ENCODE data around the gene KRTAP9-6. TPM values are rescaled to one million over a fixed set of nuclear protein-coding genes. Genes with fewer than 3 reads are reported as not detected.
"Not testable (repeated sequence)": the region's sequence is repeated elsewhere in the genome, so short reads cannot be mapped to it uniquely, and the experiment has no call there.

KRTAP9-6 gene
- total RNA-seq, 1 experiment from 2014 or later, result not detected

GRCh38 chr17:41231731-41232130, 33.4 kb upstream of the KRTAP9-6 start:
- Histone ChIP-seq H3K36me3 (ENCODE audit: low read depth, low read length) (no peaks in the 10 kb centered on the region), H3K4me3 (ENCODE audit: low read length) (no peak overlapping the region), H2AFZ (ENCODE audit: low read length) (no peak overlapping the region), H3F3A (ENCODE audit: low read length, unreplicated experiment) (no peaks in the 10 kb centered on the region), H3K79me2 (ENCODE audit: low read length) (no peaks in the 10 kb centered on the region), H4K20me1 (ENCODE audit: low read length) (no peaks in the 10 kb centered on the region), H3K9ac (ENCODE audit: low read length) (no peak overlapping the region), H3K4me1 (ENCODE audit: insufficient read depth, low read length) (no peaks in the 10 kb centered on the region), H3K9me3 (ENCODE audit: low read length) (no peaks in the 10 kb centered on the region), H3K4me2 (ENCODE audit: low read length) (no peak overlapping the region), H3K27ac (ENCODE audit: low read length) (no peak overlapping the region), H3K27me3 (ENCODE audit: low read length) (no peaks in the 10 kb centered on the region), H3K9me2 (replicated peaks; ENCODE audit: low read length) (no peaks in the 10 kb centered on the region)
- no peak for ATAC-seq
- DNase-seq, result no peak
- BruUV-seq (replicated peaks), result no TSS peak
- intact Hi-C loops (cut with micrococcal nuclease), result no loop called here
- CTCF ChIA-PET, result no interaction called here
- POLR2A ChIA-PET (ENCODE audit: unreplicated experiment), result no interaction called here
- TF ChIP-seq CTCF (conservative IDR thresholded peaks at IDR 0.05; ENCODE audit: low read depth, low read length), result no peak
- no peak for TF ChIP-seq EZH2phosphoT487 (IDR thresholded peaks at IDR 0.05; ENCODE audit: borderline replicate concordance, low read length)
- TF ChIP-seq EZH2 (IDR thresholded peaks at IDR 0.05; ENCODE audit: low read length, unreplicated experiment), result no peak

- H3K36me3 ChIP-seq (ENCODE audit: low read depth, low read length); CTCF ChIA-PET; H3K9me2 ChIP-seq (replicated peaks; ENCODE audit: low read length); H3K4me2 ChIP-seq (ENCODE audit: low read length); H3K27ac ChIP-seq (ENCODE audit: low read length); H3K27me3 ChIP-seq (ENCODE audit: low read length); POLR2A ChIA-PET (ENCODE audit: unreplicated experiment); H4K20me1 ChIP-seq (ENCODE audit: low read length); H3F3A ChIP-seq (ENCODE audit: low read length, unreplicated experiment); H3K4me3 ChIP-seq (ENCODE audit: low read length); H2AFZ ChIP-seq (ENCODE audit: low read length); DNase-seq; H3K79me2 ChIP-seq (ENCODE audit: low read length); ATAC-seq; H3K9me3 ChIP-seq (ENCODE audit: low read length); BruUV-seq (replicated peaks); H3K9ac ChIP-seq (ENCODE audit: low read length); intact Hi-C loops (cut with micrococcal nuclease); H3K4me1 ChIP-seq (ENCODE audit: insufficient read depth, low read length): not testable (repeated sequence)
These were observed 32.6 kb upstream of the KRTAP9-6 start, which contains the start of gene KRTAP9-3 for GRCh38 chr17:41232399-41233105. KRTAP9-3 (plus strand) TSS chr17:41232449; CDS start chr17:41232502, 53 bp downstream.

GRCh38 chr17:41237116-41237515, 28.1 kb upstream of the KRTAP9-6 start:
- H3K36me3 ChIP-seq (ENCODE audit: low read depth, low read length); H3K9me2 ChIP-seq (replicated peaks; ENCODE audit: low read length); H3K27ac ChIP-seq (ENCODE audit: low read length); H3K79me2 ChIP-seq (ENCODE audit: low read length); H4K20me1 ChIP-seq (ENCODE audit: low read length); intact Hi-C loops (cut with micrococcal nuclease); H3K9ac ChIP-seq (ENCODE audit: low read length); H3K4me3 ChIP-seq (ENCODE audit: low read length); H3K9me3 ChIP-seq (ENCODE audit: low read length); ATAC-seq; H3F3A ChIP-seq (ENCODE audit: low read length, unreplicated experiment); DNase-seq; POLR2A ChIA-PET (ENCODE audit: unreplicated experiment); H3K4me2 ChIP-seq (ENCODE audit: low read length); CTCF ChIA-PET; H3K27me3 ChIP-seq (ENCODE audit: low read length); H3K4me1 ChIP-seq (ENCODE audit: insufficient read depth, low read length); BruUV-seq (replicated peaks); H2AFZ ChIP-seq (ENCODE audit: low read length): not testable (repeated sequence)

- BruUV-seq (replicated peaks); intact Hi-C loops (cut with micrococcal nuclease); POLR2A ChIA-PET (ENCODE audit: unreplicated experiment); H3K4me2 ChIP-seq (ENCODE audit: low read length); H3F3A ChIP-seq (ENCODE audit: low read length, unreplicated experiment); H3K79me2 ChIP-seq (ENCODE audit: low read length); CTCF ChIA-PET; H2AFZ ChIP-seq (ENCODE audit: low read length); H4K20me1 ChIP-seq (ENCODE audit: low read length); H3K9me2 ChIP-seq (replicated peaks; ENCODE audit: low read length); ATAC-seq; H3K4me3 ChIP-seq (ENCODE audit: low read length); H3K9ac ChIP-seq (ENCODE audit: low read length); H3K9me3 ChIP-seq (ENCODE audit: low read length); H3K36me3 ChIP-seq (ENCODE audit: low read depth, low read length); H3K4me1 ChIP-seq (ENCODE audit: insufficient read depth, low read length); H3K27me3 ChIP-seq (ENCODE audit: low read length); DNase-seq; H3K27ac ChIP-seq (ENCODE audit: low read length): not testable (repeated sequence)
These were observed 27.2 kb upstream of the KRTAP9-6 start, which contains the start of gene KRTAP9-8 for GRCh38 chr17:41237949-41238437. KRTAP9-8 (plus strand) TSS chr17:41237999; CDS start chr17:41238052, 53 bp downstream.

GRCh38 chr17:41246995-41247787, 18.0 kb upstream of the KRTAP9-6 start:
- H2AFZ ChIP-seq (ENCODE audit: low read length); POLR2A ChIA-PET (ENCODE audit: unreplicated experiment); H3K4me1 ChIP-seq (ENCODE audit: insufficient read depth, low read length); H3K79me2 ChIP-seq (ENCODE audit: low read length); H3F3A ChIP-seq (ENCODE audit: low read length, unreplicated experiment); DNase-seq; intact Hi-C loops (cut with micrococcal nuclease); H3K9ac ChIP-seq (ENCODE audit: low read length); H3K4me2 ChIP-seq (ENCODE audit: low read length); BruUV-seq (replicated peaks); H3K36me3 ChIP-seq (ENCODE audit: low read depth, low read length); ATAC-seq; H3K9me2 ChIP-seq (replicated peaks; ENCODE audit: low read length); H3K27me3 ChIP-seq (ENCODE audit: low read length); H3K4me3 ChIP-seq (ENCODE audit: low read length); H4K20me1 ChIP-seq (ENCODE audit: low read length); CTCF ChIA-PET; H3K27ac ChIP-seq (ENCODE audit: low read length); H3K9me3 ChIP-seq (ENCODE audit: low read length): not testable (repeated sequence)
